BLaER1 (cell line): ENCODE measurements around the gene NUBP2.
A peak's percentile ranks its signal among the peaks of the same experiment; 100 is the strongest.

Experiments
- H3K27ac ChIP-seq: shearing (Covaris generic); formaldehyde crosslinking; 2 replicates; pipeline ENCODE4 v1.8.1; 2022
- H3K27me3 ChIP-seq: shearing (Covaris generic); formaldehyde crosslinking; 2 replicates; pipeline ENCODE4 v1.8.1; 2022
- H3K36me3 ChIP-seq: shearing (Covaris generic); formaldehyde crosslinking; 2 replicates; pipeline ENCODE4 v1.8.1; 2022
- H3K4me1 ChIP-seq: shearing (Covaris generic); formaldehyde crosslinking; 2 replicates; pipeline ENCODE4 v1.8.1; 2022
- H3K4me2 ChIP-seq: shearing (Covaris generic); formaldehyde crosslinking; 2 replicates; pipeline ENCODE4 v1.8.1; 2022
- H3K4me3 ChIP-seq: shearing (Covaris generic); formaldehyde crosslinking; 2 replicates; pipeline ENCODE4 v1.8.1; 2022
- H3K9ac ChIP-seq: shearing (Covaris generic); formaldehyde crosslinking; 2 replicates; pipeline ENCODE4 v1.8.1; 2022
- H3K9me3 ChIP-seq: shearing (Covaris generic); formaldehyde crosslinking; 2 replicates; pipeline ENCODE4 v1.8.1; 2022
- H4K20me1 ChIP-seq: shearing (Covaris generic); formaldehyde crosslinking; 2 replicates; pipeline ENCODE4 v1.8.1; 2022
- Cebpa-rat ChIP-seq: shearing (Covaris generic); IDR thresholded peaks from 2 replicates; pipeline ENCODE4 v1.8.1; 2022

Gene NUBP2, protein sequence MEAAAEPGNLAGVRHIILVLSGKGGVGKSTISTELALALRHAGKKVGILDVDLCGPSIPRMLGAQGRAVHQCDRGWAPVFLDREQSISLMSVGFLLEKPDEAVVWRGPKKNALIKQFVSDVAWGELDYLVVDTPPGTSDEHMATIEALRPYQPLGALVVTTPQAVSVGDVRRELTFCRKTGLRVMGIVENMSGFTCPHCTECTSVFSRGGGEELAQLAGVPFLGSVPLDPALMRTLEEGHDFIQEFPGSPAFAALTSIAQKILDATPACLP

DNA sequence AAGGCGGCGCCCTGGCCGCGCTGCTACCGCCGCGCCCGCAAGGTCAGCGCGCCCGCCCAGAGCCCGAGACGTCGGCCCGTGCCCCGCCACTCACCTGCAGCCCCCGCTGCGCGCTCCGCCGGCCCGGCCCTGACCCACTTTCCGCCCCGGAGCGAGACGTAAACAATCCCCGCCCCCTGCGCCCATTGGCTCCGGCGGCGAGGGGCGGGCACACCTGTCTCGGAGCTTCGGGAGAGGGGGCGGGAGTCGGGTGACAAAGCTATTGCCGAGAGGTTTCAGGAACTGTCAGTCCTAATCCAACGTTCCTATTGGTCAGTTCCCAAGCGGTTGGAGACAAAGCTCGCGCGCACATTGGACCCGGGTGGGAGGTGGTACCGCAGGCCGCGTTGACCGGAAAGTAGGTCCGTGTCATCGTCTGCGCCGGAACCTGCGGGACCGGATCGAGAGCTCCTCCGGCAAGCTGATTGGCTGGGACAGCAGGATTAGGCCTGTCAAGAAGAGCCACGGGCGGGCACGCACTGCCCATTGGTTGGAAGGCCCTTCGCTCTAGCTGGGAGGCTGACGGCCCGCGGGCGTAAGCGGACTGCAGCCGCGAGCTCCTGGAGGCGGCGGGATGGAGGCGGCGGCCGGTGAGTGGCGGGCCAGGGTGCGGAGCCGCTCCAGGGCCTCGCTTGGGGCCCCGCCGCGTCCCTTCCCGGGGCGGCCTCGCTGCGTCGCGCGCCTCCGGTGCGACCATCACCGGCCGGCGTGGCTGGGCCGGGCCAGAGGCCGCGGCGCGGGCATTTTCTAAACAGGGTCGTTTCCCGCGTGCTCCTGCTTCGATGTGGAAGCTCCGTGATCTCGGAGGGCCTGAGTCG, at the start of gene NUBP2, which contains the start of gene SPSB3:
NUBP2 (plus strand) TSS at position 553 of the 857 bp plus-strand sequence; CDS start at position 614, 61 bp downstream.
SPSB3 (minus strand) TSS at position 164 of the 857 bp plus-strand sequence. CDS start 1,088 bp downstream, outside the sequence.
- peak within 1 kb of the TSS; percentile 94 for H3K9ac ChIP-seq
- no peaks in the 10 kb centered on the region for H3K27me3 ChIP-seq
- no peaks in the 10 kb centered on the region for H3K9me3 ChIP-seq
- peak within 1 kb of the TSS; percentile 91 for H3K27ac ChIP-seq
- peak within 1 kb of the TSS; percentile 97 for H3K4me2 ChIP-seq
- peaks cover 94% of the 10 kb centered on the region for H4K20me1 ChIP-seq
- H3K4me1 ChIP-seq, result peaks cover 28% of the 10 kb centered on the region
- TF ChIP-seq Cebpa-rat, result no peak
- peak within 1 kb of the TSS; percentile 97 for H3K4me3 ChIP-seq
- peaks cover 66% of the 10 kb centered on the region for H3K36me3 ChIP-seq

- Histone ChIP-seq H3K27ac (no peak overlapping the region), H4K20me1 (peaks cover 42% of the 10 kb centered on the region), H3K36me3 (peaks cover 64% of the 10 kb centered on the region), H3K9me3 (peaks cover 62% of the 10 kb centered on the region), H3K4me1 (no peaks in the 10 kb centered on the region), H3K4me3 (no peak overlapping the region; the same call in 1 of the 2 replicates), H3K4me2 (no peak overlapping the region), H3K9ac (no peak overlapping the region), H3K27me3 (no peaks in the 10 kb centered on the region)
- no peak for TF ChIP-seq Cebpa-rat
Observed at GRCh38 chr16:1734123-1734522, 48.6 kb upstream of the NUBP2 start.

- H3K4me3 ChIP-seq, result no peak overlapping the region; the same call in 1 of the 2 replicates
- peaks cover 59% of the 10 kb centered on the region for H3K36me3 ChIP-seq
- H3K9me3 ChIP-seq, result peaks cover 68% of the 10 kb centered on the region
- peaks cover 40% of the 10 kb centered on the region; the same call in 1 of the 2 replicates for H4K20me1 ChIP-seq
- no peak for TF ChIP-seq Cebpa-rat
- no peaks in the 10 kb centered on the region for H3K4me1 ChIP-seq
- no peak overlapping the region for H3K4me2 ChIP-seq
- no peak overlapping the region for H3K27ac ChIP-seq
- no peaks in the 10 kb centered on the region for H3K27me3 ChIP-seq
- no peak overlapping the region for H3K9ac ChIP-seq
Observed at GRCh38 chr16:1734816-1735215, 47.9 kb upstream of the NUBP2 start.

GRCh38 chr16:1740234-1740633, 42.5 kb upstream of the NUBP2 start:
- Histone ChIP-seq H3K36me3 (peaks cover 60% of the 10 kb centered on the region), H3K9me3 (peaks cover 44% of the 10 kb centered on the region), H3K4me1 (peaks cover 5% of the 10 kb centered on the region), H3K4me3 (no peak overlapping the region), H4K20me1 (peaks cover 52% of the 10 kb centered on the region), H3K27me3 (no peaks in the 10 kb centered on the region), H3K27ac (no peak overlapping the region), H3K9ac (no peak overlapping the region), H3K4me2 (no peak overlapping the region)
- no peak for TF ChIP-seq Cebpa-rat

GRCh38 chr16:1740781-1741490, 41.8 kb upstream of the NUBP2 start:
- H3K9ac ChIP-seq, result no peak overlapping the region
- no peak for TF ChIP-seq Cebpa-rat
- H4K20me1 ChIP-seq, result peaks cover 59% of the 10 kb centered on the region
- no peaks in the 10 kb centered on the region for H3K27me3 ChIP-seq
- no peak overlapping the region for H3K27ac ChIP-seq
- peaks cover 37% of the 10 kb centered on the region for H3K9me3 ChIP-seq
- H3K4me2 ChIP-seq, result no peak overlapping the region
- H3K36me3 ChIP-seq, result peaks cover 61% of the 10 kb centered on the region
- no peak overlapping the region for H3K4me3 ChIP-seq
- H3K4me1 ChIP-seq, result peaks cover 12% of the 10 kb centered on the region

DNA sequence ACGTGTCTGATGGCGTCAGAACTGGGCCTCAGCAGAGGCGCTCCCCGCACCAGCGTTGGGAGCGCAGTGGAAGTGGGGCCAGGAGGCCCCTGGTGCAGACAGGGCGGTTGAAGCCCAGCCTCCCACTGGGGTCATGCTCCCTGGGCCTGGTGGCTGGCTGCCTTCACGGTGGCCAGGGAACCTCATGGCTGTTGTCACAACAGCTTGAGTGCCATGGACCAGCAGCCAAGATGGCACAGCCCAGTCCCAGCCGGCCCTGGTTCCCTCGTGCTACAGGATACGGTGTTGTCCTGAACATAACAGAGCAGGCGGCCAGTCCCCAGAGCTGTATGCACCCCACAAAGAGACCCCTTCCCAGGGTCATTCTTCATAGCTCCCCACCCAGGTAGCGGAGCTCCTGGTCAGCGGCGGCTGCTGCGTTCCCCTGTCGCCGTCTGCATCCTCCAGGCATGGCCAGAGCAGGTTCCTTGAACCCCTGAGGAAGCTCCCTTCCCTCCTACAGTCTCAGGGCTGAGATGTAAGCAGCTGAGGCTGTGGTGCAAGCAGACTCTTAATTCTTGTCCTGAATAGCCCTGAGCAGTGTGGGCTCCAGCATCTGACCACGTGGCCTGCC, 41.1 kb upstream of the NUBP2 start:
- Histone ChIP-seq H3K4me2 (no peak overlapping the region), H3K4me3 (no peak overlapping the region), H3K36me3 (peaks cover 69% of the 10 kb centered on the region), H4K20me1 (peaks cover 66% of the 10 kb centered on the region), H3K27ac (no peak overlapping the region), H3K4me1 (peaks cover 12% of the 10 kb centered on the region), H3K27me3 (no peaks in the 10 kb centered on the region), H3K9ac (no peak overlapping the region), H3K9me3 (peaks cover 30% of the 10 kb centered on the region)
- TF ChIP-seq Cebpa-rat, result no peak

GRCh38 chr16:1743376-1744337, 39.1 kb upstream of the NUBP2 start:
- Histone ChIP-seq H3K4me3 (no peak overlapping the region), H3K27ac (no peak overlapping the region), H3K4me1 (peaks cover 12% of the 10 kb centered on the region), H3K9ac (0 out of 2 replicates have a peak overlapping the region, but pooled peaks have one; percentile 19), H4K20me1 (peaks cover 75% of the 10 kb centered on the region), H3K27me3 (no peaks in the 10 kb centered on the region), H3K4me2 (no peak overlapping the region), H3K36me3 (peaks cover 89% of the 10 kb centered on the region), H3K9me3 (peaks cover 10% of the 10 kb centered on the region; the same call in 1 of the 2 replicates)
- no peak for TF ChIP-seq Cebpa-rat

DNA sequence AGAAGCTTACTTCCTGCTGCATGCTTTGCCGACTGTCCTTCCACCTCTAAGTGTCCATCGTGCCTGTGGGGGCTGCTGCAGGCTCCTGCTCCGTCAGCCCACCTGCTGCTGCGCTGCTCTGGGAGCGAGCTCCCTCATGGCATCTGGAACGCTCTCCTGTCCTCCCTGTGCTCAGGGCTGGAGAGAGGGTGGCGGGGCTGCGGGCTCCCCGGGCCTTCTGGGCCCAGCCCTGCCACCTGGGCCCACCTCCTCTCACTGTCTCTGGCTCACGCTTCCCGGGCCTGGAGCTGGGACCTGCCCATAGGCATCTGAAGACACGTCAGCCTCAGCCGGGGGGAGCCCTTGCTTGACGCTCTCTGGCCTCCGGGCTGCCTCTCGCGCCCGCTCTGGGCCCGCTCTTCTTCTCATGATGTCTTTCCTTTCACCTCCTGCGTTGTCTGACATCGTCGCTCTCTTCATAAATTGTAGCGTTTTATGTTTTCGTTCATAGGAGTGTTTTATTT, 38.4 kb upstream of the NUBP2 start:
- H3K27ac ChIP-seq, result no peak overlapping the region
- H3K9me3 ChIP-seq, result peaks cover 3% of the 10 kb centered on the region; the same call in 1 of the 2 replicates
- peaks cover 78% of the 10 kb centered on the region for H4K20me1 ChIP-seq
- no peak for TF ChIP-seq Cebpa-rat
- peaks cover 96% of the 10 kb centered on the region for H3K36me3 ChIP-seq
- H3K9ac ChIP-seq, result 0 out of 2 replicates have a peak overlapping the region, but pooled peaks have one; percentile 19
- H3K4me2 ChIP-seq, result no peak overlapping the region
- no peaks in the 10 kb centered on the region for H3K27me3 ChIP-seq
- H3K4me3 ChIP-seq, result no peak overlapping the region
- peaks cover 12% of the 10 kb centered on the region for H3K4me1 ChIP-seq
